AG20443 (cell line): ENCODE data around the gene LRCH4.
"Not testable (repeated sequence)": the region's sequence is repeated elsewhere in the genome, so short reads cannot be mapped to it uniquely, and the experiment has no call there.

Experiments
- DNase-seq: peaks from one replicate; pipeline ENCODE4 v3.0.0; 2012; ENCODE audit warnings: low spot score, mixed read lengths

LRCH4 gene

DNA sequence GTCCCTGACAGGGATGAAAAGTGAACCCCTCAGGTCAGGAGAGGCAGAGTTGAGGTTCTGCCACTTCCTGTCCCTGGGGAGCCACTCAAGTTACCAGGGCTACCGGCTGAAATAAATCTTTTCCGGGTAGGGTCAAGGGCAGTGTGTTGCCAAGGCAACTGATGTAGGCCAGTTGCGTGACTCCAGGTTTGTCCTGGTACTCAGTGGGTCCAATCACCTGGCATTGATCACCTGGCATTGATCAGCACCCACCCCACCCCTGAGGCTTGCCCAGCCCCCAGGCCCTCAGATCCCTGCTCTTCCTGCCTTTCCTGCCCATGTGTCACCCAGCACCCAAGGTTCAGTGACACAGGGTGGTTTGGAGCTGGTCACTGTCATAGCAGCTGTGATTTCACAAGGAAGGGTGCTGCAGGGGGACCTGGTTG, 18.2 kb downstream of the LRCH4 start:
- DNase-seq = no peak

DNA sequence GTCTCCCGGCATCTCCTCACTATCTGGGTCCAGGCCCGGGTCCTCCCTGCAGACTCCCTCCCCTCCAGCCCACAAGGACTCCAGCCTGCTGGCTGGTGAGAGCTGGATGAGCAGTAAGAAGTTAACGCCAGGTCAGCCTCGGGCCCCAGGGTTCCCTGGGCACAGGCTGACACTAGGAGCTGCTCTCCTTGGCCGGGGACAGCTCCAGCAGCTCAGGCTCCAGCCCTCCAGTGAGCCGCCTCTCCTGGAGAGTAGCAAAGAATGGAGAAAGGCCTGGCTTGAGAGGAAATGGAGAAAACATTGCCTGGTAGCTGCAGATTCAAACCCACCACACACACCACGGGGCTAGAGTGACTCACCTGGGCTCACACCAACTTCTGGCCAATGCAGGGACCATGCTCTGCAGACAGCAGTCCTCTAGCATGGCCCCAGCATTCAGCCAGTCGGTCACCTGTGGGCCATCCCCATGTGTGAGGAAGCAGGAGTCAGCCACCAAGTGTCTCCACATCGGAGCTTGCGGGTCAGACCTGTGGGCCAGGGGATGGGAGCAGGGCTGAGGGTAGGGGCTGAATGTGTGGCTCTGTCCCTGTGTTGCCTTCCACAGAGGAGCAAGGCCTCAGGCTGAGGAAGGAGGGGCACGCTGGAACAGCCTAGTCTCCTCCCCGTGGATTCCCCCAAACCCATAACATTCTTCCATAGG, 18.7 kb downstream of the LRCH4 start:
- no peak for DNase-seq

DNA sequence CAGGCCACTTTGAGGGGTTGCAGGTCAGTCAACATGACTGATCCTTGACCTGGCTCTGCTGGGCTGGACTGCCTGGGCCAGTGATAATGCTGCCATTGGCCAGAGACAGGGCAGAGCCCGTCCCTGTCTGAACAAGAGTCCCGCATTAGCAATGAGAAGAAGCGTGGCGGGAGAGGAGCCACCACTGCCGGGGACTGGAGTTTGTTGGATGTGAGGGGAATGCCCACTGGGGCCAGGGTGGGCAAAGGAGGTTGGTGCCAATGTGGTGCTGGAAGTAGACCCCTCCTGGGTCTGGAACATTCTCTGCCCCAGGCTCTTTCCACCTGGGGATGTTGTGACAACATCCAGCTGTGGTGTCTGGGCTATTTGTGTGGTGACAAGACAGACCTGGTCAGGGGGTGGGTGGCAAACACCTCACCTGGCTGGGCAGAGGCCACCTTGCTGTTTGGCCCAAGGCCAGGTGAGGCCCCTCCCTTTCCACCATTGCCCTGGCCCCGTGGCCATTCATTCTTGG, 19.9 kb downstream of the LRCH4 start:
- DNase-seq = no peak

DNA sequence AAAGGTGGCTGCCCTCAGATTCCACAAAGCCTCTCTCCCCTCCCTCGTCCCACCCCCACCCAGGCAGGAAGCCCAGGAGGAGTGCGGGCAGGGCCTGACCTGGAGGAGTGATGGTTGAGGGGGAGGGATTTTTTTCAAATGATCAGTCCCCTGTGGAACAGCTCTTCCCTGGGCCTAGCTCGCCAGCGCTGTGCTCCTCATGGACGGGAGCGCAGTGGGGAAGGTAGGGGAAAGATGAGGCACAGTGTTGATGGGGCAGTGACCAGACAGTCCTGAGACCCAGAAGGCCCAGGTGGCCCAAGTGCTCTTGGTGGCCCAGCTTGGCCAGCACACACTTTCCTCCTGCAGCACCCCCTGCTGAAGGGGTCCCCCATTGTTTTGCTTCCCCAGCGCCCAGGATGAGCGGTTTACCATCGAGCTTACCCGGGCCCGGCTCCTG, 20.8 kb downstream of the LRCH4 start:
- no peak for DNase-seq

DNA sequence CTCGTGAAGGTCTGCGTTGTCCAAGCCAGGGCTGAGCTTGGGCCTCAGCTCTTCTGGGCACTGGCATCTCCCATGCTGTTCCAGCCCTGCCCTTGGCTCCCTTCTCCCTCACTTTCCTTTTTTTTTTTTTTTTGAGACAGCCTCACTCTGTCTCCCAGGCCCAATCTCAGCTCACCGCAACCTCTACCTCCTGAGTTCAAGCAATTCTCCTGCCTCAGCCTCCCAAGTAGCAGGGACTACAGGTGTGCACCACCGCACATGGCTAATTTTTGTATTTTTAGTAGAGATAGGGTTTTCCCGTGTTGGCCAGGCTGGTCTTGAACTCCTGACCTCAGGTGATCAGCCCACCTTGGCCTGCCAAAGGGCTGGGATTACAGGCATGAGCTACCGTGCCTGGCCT, 21.5 kb downstream of the LRCH4 start:
- not testable (repeated sequence) for DNase-seq

DNA sequence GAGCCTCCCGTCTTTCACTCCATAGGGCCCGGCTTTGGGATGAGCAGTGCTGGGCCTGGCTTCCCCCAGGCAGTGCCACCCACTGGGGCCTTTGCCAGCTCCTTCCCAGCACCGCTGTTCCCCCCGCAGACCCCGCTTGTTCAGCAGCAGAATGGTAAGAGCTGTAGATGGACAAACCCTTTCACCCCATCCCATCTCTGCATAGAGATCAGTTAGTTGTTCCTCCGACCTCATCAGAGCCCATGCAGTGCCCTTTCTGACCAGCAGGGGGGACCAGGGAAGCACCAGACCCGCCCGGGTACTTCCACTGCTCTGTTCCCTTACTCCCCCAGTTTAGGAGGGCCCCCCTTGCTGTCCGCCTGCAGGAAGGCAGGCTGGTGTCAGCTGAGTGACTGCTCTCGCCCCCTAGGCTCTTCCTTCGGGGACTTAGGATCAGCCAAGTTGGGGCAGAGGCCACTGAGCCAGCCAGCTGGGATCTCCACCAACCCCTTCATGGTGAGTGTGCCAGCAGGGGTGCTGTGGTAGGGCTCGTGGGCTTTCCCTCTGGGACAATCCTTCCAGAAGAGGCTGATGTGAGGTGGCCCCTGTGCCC, 22.0 kb downstream of the LRCH4 start:
- peak; percentile 91 for DNase-seq

DNA sequence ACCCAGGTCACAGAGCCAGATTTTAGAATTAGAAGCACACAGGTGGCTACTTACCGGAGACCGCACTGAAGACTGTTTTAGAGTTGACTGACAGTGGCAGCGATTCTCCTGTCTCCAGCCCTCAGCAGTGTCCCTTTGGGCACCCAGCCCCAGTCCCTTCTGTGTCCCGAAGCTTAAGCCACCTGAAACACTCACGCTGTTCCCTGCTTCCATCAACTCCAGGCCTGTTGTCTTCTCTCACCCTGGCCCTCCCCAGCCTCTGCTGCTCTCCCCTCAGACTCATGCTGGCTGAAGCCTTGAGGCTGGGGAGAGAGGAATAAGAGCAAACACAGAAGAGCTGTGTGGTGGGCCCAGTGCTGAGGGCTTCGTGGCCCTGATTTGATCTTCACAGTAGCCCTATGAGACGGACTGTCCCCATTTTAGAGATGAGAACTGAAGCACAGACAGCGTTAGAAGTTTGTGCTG, 22.8 kb downstream of the LRCH4 start:
- DNase-seq = no peak

DNA sequence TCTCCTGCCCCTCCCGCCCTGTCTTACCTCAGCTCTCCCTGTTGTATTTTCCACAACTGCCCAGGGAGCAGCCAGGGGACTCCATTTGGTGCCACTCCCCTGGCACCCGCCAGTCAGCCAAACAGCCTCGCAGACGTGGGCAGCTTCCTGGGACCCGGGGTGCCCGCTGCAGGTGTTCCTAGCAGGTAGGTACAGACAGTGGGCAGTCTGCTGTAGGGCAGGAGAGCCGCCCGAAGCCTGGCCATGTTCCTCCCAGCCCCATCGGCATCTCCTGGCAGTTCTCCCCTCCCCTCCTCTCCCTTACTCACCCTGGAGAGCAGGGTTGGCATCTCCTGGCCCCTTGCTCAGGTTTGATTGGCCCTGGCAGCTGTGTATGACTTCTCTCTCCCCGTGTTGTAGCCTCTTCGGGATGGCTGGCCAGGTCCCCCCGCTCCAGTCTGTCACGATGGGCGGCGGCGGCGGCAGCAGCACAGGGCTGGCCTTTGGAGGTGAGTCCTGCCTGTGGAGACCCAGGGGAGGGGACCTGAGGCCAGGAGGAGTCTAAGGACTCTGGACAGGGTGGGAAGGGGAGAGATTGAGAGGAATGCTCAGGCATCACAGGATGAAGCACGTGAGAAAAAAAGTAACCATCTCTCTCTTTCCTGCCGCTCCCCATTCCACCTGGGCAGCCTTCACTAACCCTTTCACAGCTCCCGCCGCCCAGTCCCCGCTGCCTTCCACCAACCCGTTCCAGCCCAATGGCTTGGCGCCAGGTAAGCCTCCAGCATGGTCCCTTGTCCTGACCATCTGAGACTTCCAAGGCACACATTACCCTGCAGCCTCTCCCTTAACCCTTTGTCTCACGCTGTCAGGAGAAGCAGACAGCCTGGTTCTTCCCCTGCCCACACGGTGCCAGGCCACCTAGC, 23.5 kb downstream of the LRCH4 start:
- no peak for DNase-seq

DNA sequence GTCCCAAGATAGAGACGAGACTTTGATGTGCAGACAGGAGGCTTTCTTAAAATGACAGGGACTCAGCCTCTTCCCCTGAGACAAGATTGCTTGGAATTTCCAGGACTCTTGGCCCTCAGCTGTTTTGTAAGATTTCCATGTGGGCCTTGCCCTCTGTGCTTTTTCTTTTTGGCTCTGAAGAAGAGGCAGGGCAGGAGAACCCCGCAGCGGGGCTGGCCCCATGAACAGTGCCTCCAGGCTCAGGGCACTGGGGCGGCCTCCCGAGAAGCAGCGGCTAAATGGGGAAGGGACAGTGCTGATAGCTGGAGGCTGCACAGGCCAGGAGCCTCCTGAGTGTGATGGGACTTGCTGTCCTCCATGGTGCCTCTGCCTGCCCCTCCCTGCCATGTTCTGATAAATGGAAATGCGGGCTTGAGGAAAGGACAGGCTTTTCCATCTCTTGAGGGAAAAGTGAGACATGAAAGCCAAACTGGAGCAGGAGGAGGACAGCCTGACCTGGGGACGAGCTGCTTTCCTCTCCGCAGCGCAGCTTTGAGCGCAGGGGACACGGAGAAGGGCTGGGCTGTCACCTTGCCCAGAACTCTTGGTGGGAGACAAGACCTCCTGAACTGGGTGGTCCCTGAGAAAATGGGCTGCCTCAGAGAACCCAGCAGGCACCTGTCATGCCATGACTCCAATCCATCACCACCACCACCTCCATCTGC, 24.3 kb downstream of the LRCH4 start:
- DNase-seq = no peak

DNA sequence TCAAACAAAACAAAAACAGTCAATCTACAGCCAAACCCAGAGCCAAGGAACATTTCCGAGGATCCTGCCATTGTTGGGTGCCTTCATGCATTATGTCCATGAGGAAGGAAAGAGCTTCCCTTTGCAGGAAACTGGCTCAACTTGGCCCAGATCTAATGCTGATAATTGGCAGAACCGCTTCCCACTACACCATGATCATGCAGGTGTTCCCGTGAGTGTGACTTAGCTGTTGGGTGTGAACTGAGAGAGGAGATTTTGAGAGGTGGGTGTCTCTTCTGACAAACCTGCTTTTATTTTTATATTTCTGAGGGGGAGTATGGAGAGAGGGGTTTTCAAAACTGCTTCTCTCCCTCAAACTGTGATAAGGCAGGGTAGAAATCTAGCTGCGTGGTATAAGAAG, 26.8 kb downstream of the LRCH4 start:
- DNase-seq = no peak

DNA sequence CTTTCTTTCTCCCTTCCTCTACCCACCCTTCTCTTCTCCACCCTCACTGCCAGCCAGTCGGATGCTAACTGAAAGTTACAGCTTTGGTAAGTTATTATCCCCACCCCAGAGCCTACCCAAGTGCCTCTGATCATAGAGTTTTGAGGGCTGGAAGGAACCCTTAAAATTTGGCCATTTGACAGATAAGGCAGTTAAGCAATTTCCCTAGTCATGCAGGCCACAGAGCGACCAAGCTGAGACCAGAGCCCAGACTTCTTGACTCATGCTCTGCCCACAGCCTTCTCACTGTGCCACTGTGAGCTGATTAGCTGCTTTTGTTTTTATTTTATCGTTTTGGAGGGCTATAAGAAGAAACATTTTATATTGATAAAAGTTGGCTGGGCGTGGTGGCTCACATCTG, 29.4 kb downstream of the LRCH4 start:
- peak; percentile 82 for DNase-seq

DNA sequence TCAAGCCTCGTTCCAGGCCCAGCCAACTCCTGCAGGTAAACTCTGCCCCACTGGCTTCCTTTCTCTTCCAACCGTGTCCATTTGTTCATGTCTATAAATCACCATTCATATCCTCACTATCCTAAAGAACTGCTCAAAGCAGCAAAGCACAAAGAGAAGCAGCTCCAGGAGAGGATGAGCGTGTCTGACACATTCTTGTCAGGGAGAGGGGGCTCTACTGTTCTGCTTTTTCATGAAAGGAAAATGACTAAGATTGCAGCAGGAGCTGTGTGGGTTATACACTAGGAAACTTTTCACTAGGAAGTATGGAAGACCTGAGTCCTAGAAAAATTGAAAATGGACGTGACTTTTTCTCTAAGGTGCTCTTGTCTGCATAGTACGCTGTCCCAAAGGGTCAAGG, 30.2 kb downstream of the LRCH4 start:
- no peak for DNase-seq

DNA sequence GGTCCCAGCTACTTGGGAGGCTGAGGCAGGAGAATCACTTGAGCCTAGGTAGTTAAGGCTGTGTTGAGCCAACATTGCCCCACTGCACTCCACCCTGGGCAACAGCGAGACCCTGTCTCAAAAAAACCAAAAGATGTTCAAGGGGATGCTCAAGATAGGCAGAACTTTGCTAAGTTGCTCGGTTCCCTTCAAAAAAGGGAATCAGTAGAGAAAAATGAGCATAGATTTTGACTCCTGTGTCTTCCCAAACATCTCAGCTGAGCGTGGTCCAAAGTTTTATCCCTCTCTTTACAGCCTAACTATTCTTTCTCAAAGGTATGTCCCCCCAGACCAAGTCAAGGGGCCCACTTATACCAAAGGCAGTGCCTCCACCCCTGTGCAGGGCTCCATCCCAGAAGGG, 32.9 kb downstream of the LRCH4 start:
- DNase-seq = no peak

DNA sequence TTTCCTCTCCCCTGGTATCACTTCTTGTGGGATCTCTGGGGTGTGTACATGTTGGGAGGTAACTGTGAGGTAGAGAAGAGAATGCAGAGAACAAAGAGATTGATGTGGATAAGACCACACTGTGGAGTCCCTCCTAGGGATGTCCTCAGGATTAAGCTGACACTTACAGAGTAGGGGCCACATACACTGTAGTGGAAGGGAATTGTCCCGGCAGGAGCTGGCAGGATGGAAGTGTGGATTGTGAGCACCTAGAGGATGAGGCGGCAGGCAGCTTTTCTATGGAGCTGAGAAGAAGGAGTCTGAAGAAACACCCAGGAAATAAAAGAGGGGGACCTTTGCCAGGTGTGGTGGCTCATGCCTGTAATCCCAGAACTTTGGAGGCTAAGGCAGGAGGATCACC, 33.4 kb downstream of the LRCH4 start:
- no peak for DNase-seq

DNA sequence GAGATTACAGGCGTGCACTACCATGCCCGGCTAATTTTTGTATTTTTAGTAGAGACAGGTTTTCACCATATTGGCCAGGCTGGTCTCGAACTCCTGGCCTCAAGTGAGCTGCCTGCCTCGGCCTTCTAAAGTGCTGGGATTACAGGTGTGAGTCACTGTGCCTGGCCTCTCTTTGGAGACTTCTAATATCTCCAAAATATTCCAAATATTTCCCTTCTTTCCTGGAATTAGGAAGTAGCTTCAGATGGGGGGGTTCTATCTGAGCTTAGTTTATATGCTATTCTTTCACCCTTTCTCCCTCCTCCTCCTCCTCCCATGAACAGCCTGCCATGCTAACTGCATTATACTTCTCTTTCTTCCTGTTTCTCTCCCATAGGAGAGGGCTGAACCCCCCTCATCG, 37.5 kb downstream of the LRCH4 start:
- not testable (repeated sequence) for DNase-seq

DNA sequence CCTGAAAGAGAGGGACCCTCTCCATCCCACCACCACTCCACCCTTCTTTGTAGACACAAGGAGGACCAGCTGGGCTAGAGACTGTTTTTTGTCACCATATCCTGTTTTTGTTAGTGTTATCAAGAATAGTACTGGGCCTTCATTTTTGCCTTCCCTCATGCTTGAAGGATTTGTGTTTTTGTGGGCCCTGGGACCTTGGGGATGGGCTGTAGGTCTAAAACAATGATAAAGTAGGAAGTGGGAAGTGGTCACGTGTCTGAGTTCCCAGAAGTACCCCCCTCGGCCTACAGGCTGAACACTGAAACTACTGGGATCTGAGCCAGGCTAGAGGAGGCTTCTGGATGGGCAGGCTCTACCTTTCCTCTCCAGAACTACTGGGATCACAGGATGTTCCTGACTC, 38.1 kb downstream of the LRCH4 start:
- no peak for DNase-seq

DNA sequence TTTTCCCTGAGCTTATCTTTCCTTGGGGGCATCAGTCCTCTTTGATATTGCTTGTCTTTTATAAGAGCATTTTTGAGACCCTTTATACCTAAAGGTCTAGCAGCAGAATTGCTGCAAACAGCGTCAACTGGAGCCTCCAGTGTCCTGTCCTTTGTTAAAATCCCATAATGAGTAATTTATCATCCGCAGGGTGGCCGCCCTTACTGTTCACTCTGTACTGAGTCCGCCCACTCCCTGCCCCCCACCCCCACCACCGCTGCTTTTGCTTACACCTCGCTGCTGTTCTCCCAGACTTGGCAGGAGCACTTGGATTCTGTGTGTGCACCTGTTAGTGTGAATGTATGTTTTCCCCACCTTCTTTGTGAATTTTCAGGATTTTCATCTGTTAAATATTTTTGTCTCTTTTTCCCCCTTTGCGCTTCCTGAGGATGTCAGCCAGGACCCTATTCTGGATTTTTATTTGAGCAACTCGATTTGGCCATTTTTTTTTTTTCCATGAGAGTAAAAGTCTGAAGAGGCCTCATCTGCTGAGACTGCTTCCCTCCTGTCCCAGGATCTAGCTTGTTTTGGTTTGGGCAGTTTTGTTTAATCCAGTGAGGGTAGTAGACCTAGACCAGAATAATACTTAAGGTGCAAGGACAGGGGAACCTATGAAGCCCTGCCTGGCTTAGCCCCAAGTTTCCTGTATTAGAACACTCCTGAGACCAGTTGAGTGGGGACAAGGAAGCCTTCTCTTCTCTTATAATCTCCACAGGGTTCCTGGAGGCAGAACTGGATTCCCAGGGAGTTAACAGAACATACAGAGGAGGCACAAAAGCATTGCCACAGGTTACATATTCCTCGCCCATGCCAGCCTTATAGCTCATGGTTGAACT, 38.8 kb downstream of the LRCH4 start:
- no peak for DNase-seq

DNA sequence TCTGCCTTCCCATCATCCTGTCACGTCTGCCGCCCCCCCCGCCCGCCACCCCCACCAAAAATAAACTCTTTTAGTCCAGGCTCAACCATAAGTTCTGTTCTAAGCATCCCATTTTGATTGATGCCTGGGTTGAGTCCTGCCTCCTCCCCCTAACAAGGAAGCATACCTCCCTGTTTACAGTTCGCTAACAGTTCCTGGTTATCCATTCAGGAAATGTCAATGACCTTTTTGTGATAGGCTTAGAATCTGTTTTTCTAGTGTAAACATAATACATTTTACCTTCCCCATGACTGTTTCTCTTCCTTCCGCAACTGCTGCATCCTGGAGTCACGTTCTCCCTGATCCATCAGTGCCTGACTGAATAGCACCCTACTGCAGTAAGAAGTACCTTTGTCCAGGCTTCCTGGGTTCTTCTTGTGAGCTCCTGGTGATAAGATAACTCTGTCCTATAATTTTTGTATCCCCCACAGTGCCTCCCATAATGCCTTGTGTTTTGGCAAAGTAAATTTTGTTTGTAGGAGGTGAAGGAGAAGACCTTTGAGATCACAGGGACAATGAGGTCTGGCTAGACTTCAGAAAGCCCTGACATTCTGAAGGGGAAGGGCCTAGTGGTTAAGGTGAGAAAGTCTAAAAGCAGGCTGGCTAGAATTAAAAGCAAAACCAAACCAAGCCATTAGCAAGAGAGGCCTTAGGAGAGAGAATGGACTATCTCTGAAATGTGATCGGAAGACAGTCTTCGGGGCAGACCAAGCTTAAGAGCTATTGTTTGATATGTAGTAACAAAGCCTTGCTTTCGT, 39.6 kb downstream of the LRCH4 start:
- no peak for DNase-seq

DNA sequence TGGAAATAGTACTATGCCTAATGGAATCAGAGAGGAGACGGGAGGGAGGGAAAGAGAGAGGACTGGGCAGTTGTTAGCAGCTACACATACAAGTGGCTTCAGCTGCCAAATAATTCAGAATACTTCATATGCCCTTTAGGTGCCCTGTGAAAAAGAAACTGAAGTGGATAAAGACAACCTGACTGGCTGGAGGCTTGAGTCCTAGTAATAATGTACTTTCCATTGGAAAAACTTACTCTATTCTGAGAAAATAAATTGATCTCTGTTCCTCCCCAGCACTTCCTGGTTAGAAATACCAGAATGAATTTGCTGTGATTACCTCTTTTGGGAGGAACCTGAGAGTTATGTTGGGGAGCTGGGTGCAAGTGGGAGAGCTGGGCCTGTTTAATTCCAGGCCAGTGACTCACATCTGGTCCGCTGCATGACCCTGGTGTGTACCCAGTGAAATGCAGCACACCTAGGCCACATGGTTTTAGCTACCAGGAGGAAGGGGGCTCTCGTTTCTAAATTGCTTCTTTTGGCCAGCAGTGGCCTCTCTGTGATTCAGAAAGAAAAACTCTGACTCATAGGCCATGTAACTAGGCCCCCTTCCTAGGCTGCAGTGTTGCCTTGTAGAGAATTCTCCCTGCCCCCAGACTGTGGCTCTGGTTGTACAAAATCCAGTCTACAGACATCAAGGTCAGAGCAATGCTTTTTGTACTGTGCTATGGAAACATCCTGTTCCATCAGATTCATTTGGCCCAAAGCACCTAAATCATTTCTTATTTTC, 40.4 kb downstream of the LRCH4 start:
- DNase-seq = peak; percentile 80
